G401.6 (cell line): ENCODE data around the gene MLEC.
"Not testable (repeated sequence)": the region's sequence is repeated elsewhere in the genome, so short reads cannot be mapped to it uniquely, and the experiment has no call there.

Experiments
- FAIRE-seq: peaks from 2 replicates; lab custom pipeline; 2012; peaks lifted over from hg19 to GRCh38; lab: Jason Lieb, UNC

Gene MLEC

GRCh38 chr12:120663741-120664140, 23.2 kb upstream of the MLEC start:
- no peak for FAIRE-seq

GRCh38 chr12:120666571-120667390, 20.2 kb upstream of the MLEC start:
- no peak for FAIRE-seq

- FAIRE-seq = no peak
Observed at GRCh38 chr12:120668091-120668867, 18.7 kb upstream of the MLEC start.

- no peak for FAIRE-seq
Observed at GRCh38 chr12:120668868-120669840, 17.8 kb upstream of the MLEC start.

GRCh38 chr12:120670237-120670636, 16.7 kb upstream of the MLEC start:
- not testable (repeated sequence) for FAIRE-seq

GRCh38 chr12:120670667-120671066, 16.3 kb upstream of the MLEC start:
- FAIRE-seq = no peak

GRCh38 chr12:120674097-120674636, 12.8 kb upstream of the MLEC start:
- no peak for FAIRE-seq

GRCh38 chr12:120677765-120678473, 9.0 kb upstream of the MLEC start:
- no peak for FAIRE-seq

GRCh38 chr12:120678572-120678971, 8.4 kb upstream of the MLEC start:
- no peak for FAIRE-seq

GRCh38 chr12:120680165-120680738, 6.7 kb upstream of the MLEC start:
- no peak for FAIRE-seq

GRCh38 chr12:120684523-120684932, 2.4 kb upstream of the MLEC start:
- FAIRE-seq = no peak

GRCh38 chr12:120685522-120685921, 1.4 kb upstream of the MLEC start:
- no peak for FAIRE-seq

- peak; percentile 88 for FAIRE-seq
Observed at GRCh38 chr12:120686151-120686689, 729 bp upstream of the MLEC start.

- FAIRE-seq = no peak
Observed at GRCh38 chr12:120687578-120688289, 785 bp downstream of the MLEC start.

GRCh38 chr12:120688527-120689071, 1.6 kb downstream of the MLEC start:
- no peak for FAIRE-seq

- no peak for FAIRE-seq
Observed at GRCh38 chr12:120689397-120690082, 2.6 kb downstream of the MLEC start.

- no peak for FAIRE-seq
Observed at GRCh38 chr12:120690083-120690450, 3.1 kb downstream of the MLEC start.

GRCh38 chr12:120690978-120691377, 4.0 kb downstream of the MLEC start:
- no peak for FAIRE-seq

GRCh38 chr12:120692524-120693033, 5.6 kb downstream of the MLEC start:
- no peak for FAIRE-seq
